ENCODE measurements around the gene INTS11. TPM values are rescaled to one million over a fixed set of nuclear protein-coding genes. Genes with fewer than 3 reads are reported as not detected.

INTS11 gene
- total RNA-seq, 1 experiment from 2014 or later = 103 TPM

DNA sequence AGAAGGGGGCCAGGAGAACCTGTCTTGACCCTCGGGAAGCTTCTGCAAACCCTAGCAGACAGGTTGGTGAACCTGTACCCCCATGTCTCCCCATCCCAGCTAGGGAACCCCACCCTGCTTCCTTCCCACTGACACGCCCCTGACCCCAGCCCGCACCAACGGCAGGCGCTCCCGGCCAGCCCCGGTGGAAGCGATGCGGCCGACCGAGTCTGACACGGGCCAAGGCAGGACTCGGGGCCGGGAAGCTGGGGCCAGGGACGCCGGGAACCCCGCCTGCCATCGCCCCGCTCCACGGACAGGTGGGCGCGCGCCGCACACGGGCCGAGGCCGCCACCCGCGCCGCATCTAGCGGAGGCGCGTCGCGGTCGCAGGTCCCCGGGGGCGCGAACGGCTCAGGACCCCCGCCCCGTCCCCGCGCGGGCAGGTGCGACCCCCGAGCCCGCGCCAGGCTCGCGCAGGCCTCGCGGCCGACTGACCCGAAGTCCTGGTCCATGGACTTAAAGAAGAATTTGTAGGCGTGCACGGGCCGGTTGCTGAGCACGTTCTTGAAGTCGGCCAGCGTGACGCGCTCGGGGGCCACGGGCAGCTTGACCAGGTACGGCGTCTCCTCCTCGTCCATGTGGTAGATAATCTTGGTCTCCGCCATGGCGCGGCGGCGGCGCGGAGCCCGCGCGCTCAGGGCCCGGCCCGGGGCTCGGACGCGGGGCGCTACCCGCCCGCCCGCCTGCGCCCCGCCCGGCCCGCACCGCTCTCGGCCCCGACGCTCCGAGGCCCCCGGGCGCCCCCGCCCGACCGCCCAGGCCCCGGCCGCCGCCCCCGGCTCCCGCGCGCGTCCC is 24.2 kb upstream of the INTS11 start:
- Mint-ChIP-seq H3K36me3 (ENCODE audit: insufficient read depth, unreplicated experiment) (peaks cover 8% of the 10 kb centered on the region), H3K27ac (ENCODE audit: unreplicated experiment) (no peak overlapping the region), H3K27me3 (ENCODE audit: insufficient read depth, unreplicated experiment) (no peaks in the 10 kb centered on the region), H3K9me3 (ENCODE audit: unreplicated experiment) (no peaks in the 10 kb centered on the region), H3K4me1 (ENCODE audit: low read depth, unreplicated experiment) (no peaks in the 10 kb centered on the region), H3K4me3 (ENCODE audit: unreplicated experiment) (peak overlapping the region; percentile 70)
- DNase-seq = peak in 1 of 2 experiments; percentile 45
- H3K36me3 ChIP-seq (ENCODE audit: control insufficient read depth, insufficient read depth, low read length) = no peaks in the 10 kb centered on the region; the same call in 1 of the 2 replicates
- intact Hi-C loops (cut with micrococcal nuclease; ENCODE audit: unreplicated experiment) = loop anchor here (10.0 kb wide), 1 partner anchor 156 kb away; no protein-coding TSS in a partner anchor
- H3K4me1 ChIP-seq = peaks cover 16% of the 10 kb centered on the region
- no TSS peak for BruUV-seq (replicated peaks)
- no peaks in the 10 kb centered on the region for H3K9me3 ChIP-seq
- no peaks in the 10 kb centered on the region for H3K27me3 ChIP-seq (replicated peaks; ENCODE audit: control insufficient read depth, insufficient read depth, low read length)
- H3K4me3 ChIP-seq (ENCODE audit: low read depth, low read length) = peak overlapping the region; percentile 79
- ChIA-PET POLR2A (interaction anchor here (0.9 kb wide), 1 partner anchor 27 kb away, joined by 4 read pairs; the partner anchor contains the start of gene AURKAIP1), CTCF (interaction anchor here (0.9 to 1.3 kb wide), 2 partner anchors 27 to 44 kb away, joined by 3 to 4 read pairs; no protein-coding TSS in a partner anchor)
- TF ChIP-seq, protein P1, sequence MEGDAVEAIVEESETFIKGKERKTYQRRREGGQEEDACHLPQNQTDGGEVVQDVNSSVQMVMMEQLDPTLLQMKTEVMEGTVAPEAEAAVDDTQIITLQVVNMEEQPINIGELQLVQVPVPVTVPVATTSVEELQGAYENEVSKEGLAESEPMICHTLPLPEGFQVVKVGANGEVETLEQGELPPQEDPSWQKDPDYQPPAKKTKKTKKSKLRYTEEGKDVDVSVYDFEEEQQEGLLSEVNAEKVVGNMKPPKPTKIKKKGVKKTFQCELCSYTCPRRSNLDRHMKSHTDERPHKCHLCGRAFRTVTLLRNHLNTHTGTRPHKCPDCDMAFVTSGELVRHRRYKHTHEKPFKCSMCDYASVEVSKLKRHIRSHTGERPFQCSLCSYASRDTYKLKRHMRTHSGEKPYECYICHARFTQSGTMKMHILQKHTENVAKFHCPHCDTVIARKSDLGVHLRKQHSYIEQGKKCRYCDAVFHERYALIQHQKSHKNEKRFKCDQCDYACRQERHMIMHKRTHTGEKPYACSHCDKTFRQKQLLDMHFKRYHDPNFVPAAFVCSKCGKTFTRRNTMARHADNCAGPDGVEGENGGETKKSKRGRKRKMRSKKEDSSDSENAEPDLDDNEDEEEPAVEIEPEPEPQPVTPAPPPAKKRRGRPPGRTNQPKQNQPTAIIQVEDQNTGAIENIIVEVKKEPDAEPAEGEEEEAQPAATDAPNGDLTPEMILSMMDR (IDR thresholded peaks at IDR 0.05; ENCODE audit: insufficient read depth in 1 of 2, low read depth in 1 of 2, low read length in 1 of 2, severe bottlenecking in 1 of 2, unreplicated experiment in 1 of 2) = no peak

DNA sequence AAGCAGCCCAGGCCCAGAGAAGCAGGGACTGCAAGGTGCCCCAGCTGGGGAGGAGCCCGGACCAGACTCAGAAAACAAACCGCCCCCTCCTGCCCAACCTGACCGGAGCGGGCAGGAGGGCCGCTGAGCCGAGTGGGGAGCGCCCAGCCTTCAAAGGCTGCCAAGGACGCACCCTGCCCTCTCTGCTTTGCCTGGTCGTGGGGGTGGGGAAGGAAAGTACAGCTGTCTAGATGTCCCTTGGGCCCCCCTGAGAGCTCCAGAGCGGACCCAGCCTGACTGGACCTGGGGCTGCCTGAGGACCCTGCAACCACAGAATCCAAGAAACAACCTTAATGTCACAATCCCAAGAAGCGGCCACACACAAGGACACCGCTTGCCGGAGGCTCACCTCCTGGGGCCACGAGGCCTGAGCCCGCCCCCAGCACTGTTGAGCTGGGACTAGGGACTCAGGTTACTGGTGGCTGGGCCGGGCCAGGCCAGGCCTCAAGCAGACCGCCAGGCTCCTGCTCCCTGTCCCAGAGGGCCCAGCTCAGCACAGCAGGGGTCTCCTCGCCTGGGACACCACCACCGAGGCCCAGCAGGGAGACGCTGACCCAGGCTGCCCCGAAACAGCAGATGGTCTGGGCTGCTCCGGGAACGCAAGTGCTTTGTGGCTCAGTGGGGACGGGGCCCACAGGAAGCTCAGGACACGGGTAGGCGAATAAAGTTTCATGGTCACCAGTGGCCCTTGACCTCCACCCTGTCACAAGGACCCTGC is 23.4 kb upstream of the INTS11 start:
- Histone ChIP-seq H3K9me3 (no peaks in the 10 kb centered on the region), H3K4me3 (ENCODE audit: low read depth, low read length) (peak overlapping the region; percentile 79), H3K36me3 (ENCODE audit: control insufficient read depth, insufficient read depth, low read length) (no peaks in the 10 kb centered on the region; the same call in 1 of the 2 replicates), H3K27me3 (replicated peaks; ENCODE audit: control insufficient read depth, insufficient read depth, low read length) (no peaks in the 10 kb centered on the region), H3K4me1 (peaks cover 14% of the 10 kb centered on the region)
- intact Hi-C loops (cut with micrococcal nuclease; ENCODE audit: unreplicated experiment) = loop anchor here (10.0 kb wide), 1 partner anchor 157 kb away; no protein-coding TSS in a partner anchor
- no TSS peak for BruUV-seq (replicated peaks)
- Mint-ChIP-seq H3K9me3 (ENCODE audit: unreplicated experiment) (no peaks in the 10 kb centered on the region), H3K36me3 (ENCODE audit: insufficient read depth, unreplicated experiment) (peaks cover 13% of the 10 kb centered on the region), H3K27ac (ENCODE audit: unreplicated experiment) (no peak overlapping the region), H3K4me3 (ENCODE audit: unreplicated experiment) (peak overlapping the region; percentile 70), H3K27me3 (ENCODE audit: insufficient read depth, unreplicated experiment) (no peaks in the 10 kb centered on the region), H3K4me1 (ENCODE audit: low read depth, unreplicated experiment) (no peaks in the 10 kb centered on the region)
- TF ChIP-seq, protein P1 (IDR thresholded peaks at IDR 0.05; ENCODE audit: insufficient read depth in 1 of 2, low read depth in 1 of 2, low read length in 1 of 2, severe bottlenecking in 1 of 2, unreplicated experiment in 1 of 2) = no peak
- ChIA-PET CTCF (interaction anchor here (0.9 to 1.3 kb wide), 2 partner anchors 28 to 43 kb away, joined by 3 to 4 read pairs; no protein-coding TSS in a partner anchor), POLR2A (interaction anchor here (0.5 to 0.9 kb wide), 2 partner anchors 28 to 74 kb away, joined by 3 to 4 read pairs; partner anchors contain the start of gene AURKAIP1)
- DNase-seq = no peak

DNA sequence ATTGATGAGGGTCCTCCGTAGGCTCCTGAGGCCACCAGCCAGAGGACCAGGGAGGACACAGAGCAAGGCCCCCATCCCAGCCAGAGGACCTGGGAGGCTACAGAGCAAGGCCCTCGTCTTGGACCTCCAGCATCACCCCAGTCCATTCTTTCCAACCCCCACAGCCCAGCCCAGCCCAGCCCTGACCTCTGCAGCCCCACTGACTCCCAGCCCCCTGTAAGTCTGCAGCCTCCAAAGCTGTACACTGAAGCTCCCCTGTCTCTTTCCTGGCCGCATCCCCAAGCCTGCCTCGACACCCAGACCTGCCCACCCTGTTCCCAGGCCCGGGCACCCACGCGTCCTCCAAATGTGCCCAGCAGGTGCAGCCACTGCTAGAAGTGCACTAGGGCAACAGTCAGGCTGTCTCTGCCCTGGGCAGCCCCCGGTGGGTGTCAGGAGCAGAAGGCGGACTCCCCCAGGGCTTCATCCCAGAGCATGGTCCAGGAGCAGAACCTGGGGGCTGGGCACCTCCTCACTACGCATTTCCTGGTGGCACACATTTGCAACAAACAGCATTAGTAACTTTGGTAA is 22.7 kb upstream of the INTS11 start:
- no peak overlapping the region for H3K27ac Mint-ChIP-seq (ENCODE audit: unreplicated experiment)
- H3K4me3 Mint-ChIP-seq (ENCODE audit: unreplicated experiment) = no peak overlapping the region
- no peaks in the 10 kb centered on the region for H3K27me3 Mint-ChIP-seq (ENCODE audit: insufficient read depth, unreplicated experiment)
- ChIA-PET POLR2A (no interaction called here), CTCF (no interaction called here)
- H3K36me3 ChIP-seq (ENCODE audit: control insufficient read depth, insufficient read depth, low read length) = no peaks in the 10 kb centered on the region; the same call in 1 of the 2 replicates
- H3K4me1 Mint-ChIP-seq (ENCODE audit: low read depth, unreplicated experiment) = no peaks in the 10 kb centered on the region
- H3K27me3 ChIP-seq (replicated peaks; ENCODE audit: control insufficient read depth, insufficient read depth, low read length) = no peaks in the 10 kb centered on the region
- BruUV-seq (replicated peaks) = TSS peak; percentile 56
- H3K4me1 ChIP-seq = peaks cover 14% of the 10 kb centered on the region
- no peaks in the 10 kb centered on the region for H3K9me3 ChIP-seq
- intact Hi-C loops (cut with micrococcal nuclease; ENCODE audit: unreplicated experiment) = loop anchor here (10.0 kb wide), 1 partner anchor 158 kb away; no protein-coding TSS in a partner anchor
- peaks cover 10% of the 10 kb centered on the region for H3K36me3 Mint-ChIP-seq (ENCODE audit: insufficient read depth, unreplicated experiment)
- no peak overlapping the region for H3K4me3 ChIP-seq (ENCODE audit: low read depth, low read length)
- no peak for DNase-seq
- H3K9me3 Mint-ChIP-seq (ENCODE audit: unreplicated experiment) = no peaks in the 10 kb centered on the region
- TF ChIP-seq, protein P1 (IDR thresholded peaks at IDR 0.05; ENCODE audit: insufficient read depth in 1 of 2, low read depth in 1 of 2, low read length in 1 of 2, severe bottlenecking in 1 of 2, unreplicated experiment in 1 of 2) = no peak

Data from Caco-2 (cell line).